AG09309 (cell line): Measurements from ENCODE around the gene COL20A1.

Source experiments
- DNase-seq: peaks from one replicate; pipeline ENCODE4 v3.0.0-alpha.2; 2010; ENCODE audit warnings: low read depth
- H3K4me3 ChIP-seq: 2 replicates; pipeline ENCODE4 v1.5.1; 2011; ENCODE audit warnings: mild to moderate bottlenecking, low read depth, low read length, moderate library complexity; ENCODE audit not compliant: control insufficient read depth
- TF ChIP-seq, protein P1 (sequence below): IDR thresholded peaks from 2 replicates; pipeline ENCODE4 v1.5.1; 2011; ENCODE audit warnings: mild to moderate bottlenecking, low read depth, low read length, inconsistent platforms; ENCODE audit not compliant: insufficient read depth, control insufficient read depth; ENCODE audit errors: missing control alignments

COL20A1 gene

DNA sequence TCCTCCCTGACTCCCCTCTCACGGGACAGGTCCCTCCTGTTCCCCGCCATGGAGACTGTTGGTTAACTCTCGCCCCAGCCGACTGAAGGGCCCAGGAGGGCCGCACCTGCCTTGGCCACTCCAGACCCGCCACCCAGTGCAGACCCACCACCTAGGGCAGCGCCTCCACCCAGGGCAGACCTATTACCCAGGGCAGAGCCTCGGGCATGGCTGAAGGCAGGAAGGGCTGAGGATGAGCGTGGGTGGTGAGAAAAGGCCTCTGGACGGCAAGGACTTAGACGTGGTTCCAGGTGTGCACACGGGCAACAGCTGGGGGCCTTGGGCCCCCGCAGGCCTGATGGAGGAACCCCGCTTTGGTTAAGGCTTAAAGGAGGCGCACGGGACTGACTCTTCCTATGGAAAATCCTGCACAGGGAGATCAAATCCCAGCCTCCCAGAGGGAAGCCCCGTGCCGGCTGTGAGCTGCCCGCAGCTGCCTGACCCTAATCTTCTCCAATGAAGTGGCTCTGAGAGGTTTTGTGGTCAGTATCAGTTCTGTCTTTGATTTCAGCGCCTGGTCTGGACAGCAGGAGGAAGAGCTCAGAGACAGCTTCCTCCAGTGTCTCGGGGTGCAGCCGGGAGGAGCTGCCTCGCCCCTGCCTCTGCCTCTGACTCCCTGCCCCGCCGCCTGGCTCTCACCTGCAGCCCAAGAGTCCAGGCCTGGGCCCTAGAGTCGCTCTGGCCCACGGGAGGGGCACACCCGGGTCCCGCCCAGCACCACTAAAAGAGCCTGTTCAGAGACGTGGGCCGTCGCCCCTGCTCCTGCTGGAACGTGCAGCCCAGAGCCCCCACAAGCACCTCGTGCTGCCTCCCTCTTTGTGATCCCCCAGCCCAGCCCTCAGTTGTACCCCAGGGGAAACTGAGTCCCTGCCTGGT is 80.2 kb downstream of the COL20A1 start:
- no peak overlapping the region for H3K4me3 ChIP-seq
- no peak for DNase-seq
- TF ChIP-seq, protein P1, sequence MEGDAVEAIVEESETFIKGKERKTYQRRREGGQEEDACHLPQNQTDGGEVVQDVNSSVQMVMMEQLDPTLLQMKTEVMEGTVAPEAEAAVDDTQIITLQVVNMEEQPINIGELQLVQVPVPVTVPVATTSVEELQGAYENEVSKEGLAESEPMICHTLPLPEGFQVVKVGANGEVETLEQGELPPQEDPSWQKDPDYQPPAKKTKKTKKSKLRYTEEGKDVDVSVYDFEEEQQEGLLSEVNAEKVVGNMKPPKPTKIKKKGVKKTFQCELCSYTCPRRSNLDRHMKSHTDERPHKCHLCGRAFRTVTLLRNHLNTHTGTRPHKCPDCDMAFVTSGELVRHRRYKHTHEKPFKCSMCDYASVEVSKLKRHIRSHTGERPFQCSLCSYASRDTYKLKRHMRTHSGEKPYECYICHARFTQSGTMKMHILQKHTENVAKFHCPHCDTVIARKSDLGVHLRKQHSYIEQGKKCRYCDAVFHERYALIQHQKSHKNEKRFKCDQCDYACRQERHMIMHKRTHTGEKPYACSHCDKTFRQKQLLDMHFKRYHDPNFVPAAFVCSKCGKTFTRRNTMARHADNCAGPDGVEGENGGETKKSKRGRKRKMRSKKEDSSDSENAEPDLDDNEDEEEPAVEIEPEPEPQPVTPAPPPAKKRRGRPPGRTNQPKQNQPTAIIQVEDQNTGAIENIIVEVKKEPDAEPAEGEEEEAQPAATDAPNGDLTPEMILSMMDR: no peak

DNA sequence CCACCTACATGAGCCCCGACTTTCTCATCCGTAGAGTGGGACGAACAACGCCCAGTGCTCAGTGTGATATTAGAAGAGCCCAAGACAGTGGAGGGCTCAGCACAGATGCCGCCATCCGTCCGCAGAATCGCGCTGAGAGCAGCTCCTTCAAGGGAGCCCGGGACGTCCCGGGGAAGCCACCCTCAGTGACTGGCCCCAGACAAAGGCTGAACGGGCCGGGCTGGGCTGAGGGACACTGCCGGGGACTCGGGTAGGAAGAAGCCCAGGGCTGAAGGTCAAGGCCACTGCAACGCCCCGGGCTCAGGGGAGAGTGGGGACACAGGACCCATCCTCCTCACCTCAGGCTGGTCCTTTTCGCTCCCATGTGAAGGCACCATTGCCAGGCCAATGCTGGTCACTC is 81.0 kb downstream of the COL20A1 start:
- no peak for DNase-seq
- TF ChIP-seq, protein P1: no peak

DNA sequence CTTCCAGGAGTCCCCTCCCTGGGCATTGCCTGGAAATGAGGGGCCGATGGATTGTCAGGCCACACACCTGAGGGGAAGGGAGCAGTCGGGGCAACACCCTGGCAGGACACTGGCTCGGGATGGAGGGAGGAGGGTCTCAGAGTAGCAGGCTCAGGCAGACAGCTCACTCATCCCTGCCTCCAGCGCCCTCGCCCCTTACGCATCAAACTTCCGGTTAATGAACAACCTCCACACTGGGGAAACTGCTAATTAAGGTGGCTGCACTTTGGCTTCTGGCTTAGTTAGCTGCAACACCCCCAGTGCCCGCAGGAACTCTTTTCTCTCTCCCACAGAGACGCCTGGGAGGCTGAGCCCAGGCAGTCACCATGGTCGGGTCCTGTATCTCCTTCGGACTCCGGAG is 81.5 kb downstream of the COL20A1 start:
- TF ChIP-seq, protein P1: no peak
- DNase-seq: no peak

More for the DNA sequence above, 81.0 kb downstream of the COL20A1 start:
- no peak overlapping the region for H3K4me3 ChIP-seq

DNA sequence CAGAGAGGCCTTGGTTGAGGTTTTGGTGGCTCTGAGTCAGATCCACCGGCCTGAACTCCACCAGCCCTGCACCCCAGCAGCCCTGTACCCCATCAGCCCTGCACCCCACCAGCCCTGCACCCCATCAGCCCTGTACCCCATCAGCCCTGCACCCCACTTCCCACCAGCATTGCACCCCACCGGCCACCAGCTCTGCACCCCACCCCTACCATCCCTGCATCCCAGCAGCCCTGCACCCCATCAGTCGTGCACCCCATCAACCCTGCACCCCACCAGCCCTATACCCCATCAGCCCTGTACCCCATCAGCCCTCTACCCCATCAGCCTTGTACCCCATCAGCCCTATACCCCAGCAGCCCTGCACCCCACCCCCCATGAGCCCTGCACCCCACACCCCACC is 82.5 kb downstream of the COL20A1 start:
- no peak for DNase-seq
- TF ChIP-seq, protein P1: no peak

More for the DNA sequence above, 81.5 kb downstream of the COL20A1 start:
- no peak overlapping the region for H3K4me3 ChIP-seq

DNA sequence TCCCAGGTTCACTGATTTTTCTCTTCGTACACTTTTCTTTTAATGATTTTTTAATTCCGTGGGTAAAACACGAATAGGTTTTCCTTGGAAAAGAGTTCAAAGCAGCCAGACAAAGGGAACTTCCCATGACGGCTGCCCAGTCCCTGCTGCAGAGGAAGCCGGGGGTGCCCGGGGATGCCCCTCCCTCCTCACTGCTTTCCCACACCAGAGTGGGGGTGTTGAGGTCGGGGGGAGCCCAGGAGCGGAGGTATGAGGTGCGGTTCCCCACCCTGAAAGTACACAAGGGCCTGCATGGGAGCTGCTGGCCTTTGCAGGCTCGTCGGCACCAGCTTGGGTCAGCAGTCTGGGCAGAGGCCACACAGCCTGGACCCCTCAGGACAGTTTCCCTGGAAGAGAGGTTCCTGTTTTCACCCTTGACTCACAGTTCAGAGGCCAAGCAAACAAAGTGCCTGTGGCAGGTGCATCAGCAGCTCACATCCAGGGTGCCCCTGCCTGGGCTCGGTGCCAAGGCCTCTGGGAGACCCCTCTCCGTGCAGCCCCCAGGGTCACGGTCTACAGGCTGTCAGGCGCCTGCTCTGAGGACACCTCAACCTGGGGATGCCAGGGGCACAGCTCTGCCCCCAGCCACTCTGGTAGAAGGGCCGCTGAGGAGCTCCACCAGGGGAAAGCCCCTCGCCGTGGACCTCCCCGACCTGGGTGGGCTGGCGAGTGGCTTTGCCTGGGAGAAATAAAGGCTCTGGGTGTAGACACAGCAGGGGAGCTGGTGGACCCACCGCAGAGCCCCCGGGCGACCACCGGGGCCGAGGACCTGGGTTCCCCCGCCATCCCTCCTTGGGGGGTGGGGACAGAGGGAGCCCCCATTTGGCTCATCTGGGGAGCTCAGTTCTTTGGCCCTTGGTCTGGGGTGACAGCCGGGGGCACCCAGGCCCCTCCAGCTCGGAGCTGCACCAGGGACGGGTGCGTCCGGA is 83.6 kb downstream of the COL20A1 start:
- H3K4me3 ChIP-seq: no peak overlapping the region
- DNase-seq: no peak

More for the DNA sequence above, 82.5 kb downstream of the COL20A1 start:
- H3K4me3 ChIP-seq: no peak overlapping the region

More for the DNA sequence above, 83.6 kb downstream of the COL20A1 start:
- TF ChIP-seq, protein P1: no peak
